Activated naive CD8-positive, alpha-beta T cell treated with anti-CD3 and anti-CD28 coated beads, Interleukin-2, amount 10 ng/mL, durations not matched to agents 7 days and 5 days (primary cell): ENCODE results near the gene BNIP5. TPM values are rescaled to one million over a fixed set of nuclear protein-coding genes. Genes with fewer than 3 reads are reported as not detected.
A peak's percentile ranks its signal among the peaks of the same experiment; 100 is the strongest.

Source experiments
- ATAC-seq: fragments of 150-1000 bp; cut with Tn5 transposase; one replicate; pipeline ENCODE4 v1.10.0; 2021; ENCODE audit warnings: low read depth, moderate library complexity
- POLR2A ChIA-PET: fragments of 350-600 bp; sonication (Branson Sonifier 250); formaldehyde crosslinking; loops from one replicate; lab custom pipeline; 2021; ENCODE audit warnings: antibody characterized with exemption; lab: Charles Lee
- DNase-seq: peaks from one replicate; pipeline ENCODE4 v3.0.0; 2021
- H3K27ac Mint-ChIP-seq: one replicate; pipeline ENCODE4 v1.8.0; 2022; ENCODE audit warnings: mild to moderate bottlenecking, mixed read lengths
- H3K27me3 Mint-ChIP-seq: one replicate; pipeline ENCODE4 v1.8.0; 2022; ENCODE audit warnings: mild to moderate bottlenecking, moderate library complexity, mixed read lengths
- H3K36me3 Mint-ChIP-seq: one replicate; pipeline ENCODE4 v1.8.0; 2021; ENCODE audit warnings: mild to moderate bottlenecking, mixed read lengths
- H3K4me1 Mint-ChIP-seq: one replicate; pipeline ENCODE4 v1.8.0; 2021; ENCODE audit warnings: mixed read lengths
- H3K4me3 Mint-ChIP-seq: one replicate; pipeline ENCODE4 v1.8.0; 2022; ENCODE audit warnings: mild to moderate bottlenecking, moderate library complexity, mixed read lengths
- H3K9me3 Mint-ChIP-seq: one replicate; pipeline ENCODE4 v1.8.0; 2021; ENCODE audit warnings: mixed read lengths
- total RNA-seq, 2 experiments: library from RNA; stranded (reverse); gene quantifications; one replicate each; pipeline ENCODE4 v1.2.3, GENCODE V29; 2021

BNIP5 gene
- total RNA-seq, 2 experiments from 2014 or later = not detected

- ATAC-seq (no peak), DNase-seq (no peak)
- no peaks in the 10 kb centered on the region for H3K4me1 Mint-ChIP-seq
- peaks cover 21% of the 10 kb centered on the region for H3K27me3 Mint-ChIP-seq
- H3K27ac Mint-ChIP-seq = no peak overlapping the region
- H3K4me3 Mint-ChIP-seq = no peak overlapping the region
- no peaks in the 10 kb centered on the region for H3K36me3 Mint-ChIP-seq
- H3K9me3 Mint-ChIP-seq = no peaks in the 10 kb centered on the region
- POLR2A ChIA-PET = no interaction called here
Measured at GRCh38 chr6:36319436-36319762, 17.3 kb downstream of the BNIP5 start.

GRCh38 chr6:36318690-36319435 is 17.8 kb downstream of the BNIP5 start:
- Mint-ChIP-seq H3K4me3 (no peak overlapping the region), H3K9me3 (no peaks in the 10 kb centered on the region), H3K27ac (no peak overlapping the region), H3K4me1 (no peaks in the 10 kb centered on the region), H3K36me3 (no peaks in the 10 kb centered on the region), H3K27me3 (peaks cover 21% of the 10 kb centered on the region)
- DNase-seq (no peak), ATAC-seq (no peak)
- POLR2A ChIA-PET = no interaction called here

- POLR2A ChIA-PET = no interaction called here
- DNase-seq = no peak
- Mint-ChIP-seq H3K36me3 (no peaks in the 10 kb centered on the region), H3K27ac (no peak overlapping the region), H3K4me1 (no peaks in the 10 kb centered on the region), H3K27me3 (peaks cover 21% of the 10 kb centered on the region), H3K9me3 (no peaks in the 10 kb centered on the region), H3K4me3 (no peak overlapping the region)
- no peak for ATAC-seq
Measured at GRCh38 chr6:36317623-36318022, 19.1 kb downstream of the BNIP5 start.

GRCh38 chr6:36315921-36316320 is 20.8 kb downstream of the BNIP5 start:
- no peak overlapping the region for H3K4me3 Mint-ChIP-seq
- POLR2A ChIA-PET = no interaction called here
- DNase-seq = no peak
- no peak overlapping the region for H3K27ac Mint-ChIP-seq
- no peaks in the 10 kb centered on the region for H3K9me3 Mint-ChIP-seq
- peaks cover 23% of the 10 kb centered on the region for H3K27me3 Mint-ChIP-seq
- no peak for ATAC-seq
- no peaks in the 10 kb centered on the region for H3K36me3 Mint-ChIP-seq
- H3K4me1 Mint-ChIP-seq = no peaks in the 10 kb centered on the region

- POLR2A ChIA-PET = no interaction called here
- peaks cover 23% of the 10 kb centered on the region for H3K27me3 Mint-ChIP-seq
- ATAC-seq (no peak), DNase-seq (no peak)
- H3K4me1 Mint-ChIP-seq = no peaks in the 10 kb centered on the region
- no peak overlapping the region for H3K27ac Mint-ChIP-seq
- no peak overlapping the region for H3K4me3 Mint-ChIP-seq
- no peaks in the 10 kb centered on the region for H3K9me3 Mint-ChIP-seq
- no peaks in the 10 kb centered on the region for H3K36me3 Mint-ChIP-seq
Measured at GRCh38 chr6:36314221-36315014, 22.3 kb downstream of the BNIP5 start.

- Mint-ChIP-seq H3K36me3 (no peaks in the 10 kb centered on the region), H3K27me3 (peaks cover 21% of the 10 kb centered on the region), H3K4me1 (no peaks in the 10 kb centered on the region), H3K9me3 (no peaks in the 10 kb centered on the region), H3K4me3 (no peak overlapping the region), H3K27ac (no peak overlapping the region)
- ATAC-seq = no peak
- no peak for DNase-seq
- POLR2A ChIA-PET = no interaction called here
Measured at GRCh38 chr6:36313649-36313936, 23.1 kb downstream of the BNIP5 start.

GRCh38 chr6:36312854-36313648 is 23.6 kb downstream of the BNIP5 start:
- Mint-ChIP-seq H3K4me3 (no peak overlapping the region), H3K4me1 (no peaks in the 10 kb centered on the region), H3K27me3 (peaks cover 17% of the 10 kb centered on the region), H3K36me3 (no peaks in the 10 kb centered on the region), H3K9me3 (no peaks in the 10 kb centered on the region), H3K27ac (no peak overlapping the region)
- POLR2A ChIA-PET = interaction anchor here (1.4 kb wide), 1 partner anchor 11 kb away, joined by 3 read pairs; no protein-coding TSS in a partner anchor
- ATAC-seq = no peak
- no peak for DNase-seq

GRCh38 chr6:36309900-36310299 is 26.8 kb downstream of the BNIP5 start:
- Mint-ChIP-seq H3K4me1 (no peaks in the 10 kb centered on the region), H3K27ac (no peak overlapping the region), H3K36me3 (no peaks in the 10 kb centered on the region), H3K9me3 (no peaks in the 10 kb centered on the region), H3K4me3 (no peak overlapping the region), H3K27me3 (peaks cover 7% of the 10 kb centered on the region)
- POLR2A ChIA-PET = no interaction called here
- DNase-seq = no peak
- no peak for ATAC-seq

- ATAC-seq = no peak
- Mint-ChIP-seq H3K36me3 (no peaks in the 10 kb centered on the region), H3K4me1 (no peaks in the 10 kb centered on the region), H3K9me3 (no peaks in the 10 kb centered on the region), H3K4me3 (no peak overlapping the region), H3K27me3 (peaks cover 7% of the 10 kb centered on the region), H3K27ac (no peak overlapping the region)
- POLR2A ChIA-PET = no interaction called here
- DNase-seq = no peak
Measured at GRCh38 chr6:36309203-36309602, 27.5 kb downstream of the BNIP5 start.

GRCh38 chr6:36308514-36308913 is 28.2 kb downstream of the BNIP5 start:
- DNase-seq = no peak
- POLR2A ChIA-PET = no interaction called here
- H3K9me3 Mint-ChIP-seq = no peaks in the 10 kb centered on the region
- no peak for ATAC-seq
- H3K27me3 Mint-ChIP-seq = peaks cover 7% of the 10 kb centered on the region
- H3K27ac Mint-ChIP-seq = no peak overlapping the region
- H3K4me3 Mint-ChIP-seq = no peak overlapping the region
- H3K36me3 Mint-ChIP-seq = no peaks in the 10 kb centered on the region
- no peaks in the 10 kb centered on the region for H3K4me1 Mint-ChIP-seq

GRCh38 chr6:36306375-36306774 is 30.3 kb downstream of the BNIP5 start:
- DNase-seq (no peak), ATAC-seq (no peak)
- H3K4me3 Mint-ChIP-seq = no peak overlapping the region
- peaks cover 4% of the 10 kb centered on the region for H3K27me3 Mint-ChIP-seq
- peaks cover 4% of the 10 kb centered on the region for H3K4me1 Mint-ChIP-seq
- H3K36me3 Mint-ChIP-seq = no peaks in the 10 kb centered on the region
- POLR2A ChIA-PET = no interaction called here
- no peaks in the 10 kb centered on the region for H3K9me3 Mint-ChIP-seq
- no peak overlapping the region for H3K27ac Mint-ChIP-seq

GRCh38 chr6:36305885-36306284 is 30.8 kb downstream of the BNIP5 start:
- Mint-ChIP-seq H3K4me1 (peaks cover 4% of the 10 kb centered on the region), H3K4me3 (no peak overlapping the region), H3K9me3 (no peaks in the 10 kb centered on the region), H3K36me3 (no peaks in the 10 kb centered on the region), H3K27ac (no peak overlapping the region), H3K27me3 (peaks cover 4% of the 10 kb centered on the region)
- POLR2A ChIA-PET = no interaction called here
- ATAC-seq = no peak
- no peak for DNase-seq

- POLR2A ChIA-PET = interaction anchor here (1.0 kb wide), 1 partner anchor 10 kb away, joined by 3 read pairs; no protein-coding TSS in a partner anchor
- peaks cover 4% of the 10 kb centered on the region for H3K4me1 Mint-ChIP-seq
- peaks cover 4% of the 10 kb centered on the region for H3K27me3 Mint-ChIP-seq
- no peak overlapping the region for H3K4me3 Mint-ChIP-seq
- H3K27ac Mint-ChIP-seq = no peak overlapping the region
- DNase-seq = peak; percentile 78
- H3K9me3 Mint-ChIP-seq = no peaks in the 10 kb centered on the region
- peak; percentile 97 for ATAC-seq
- no peaks in the 10 kb centered on the region for H3K36me3 Mint-ChIP-seq
Measured at GRCh38 chr6:36302227-36302976, 34.3 kb downstream of the BNIP5 start.
